ENCODE data around the gene MINPP1. TPM values are rescaled to one million over a fixed set of nuclear protein-coding genes. Genes with fewer than 3 reads are reported as not detected.

MINPP1 gene
- total RNA-seq, 1 experiment from 2014 or later, result 22.1 TPM

GRCh38 chr10:87547734-87548311 is 43.1 kb downstream of the MINPP1 start:
- no peak overlapping the region for H3K27ac ChIP-seq (ENCODE audit: low read depth, low read length)
- H3K27me3 ChIP-seq (ENCODE audit: insufficient read depth, low read length), result no peaks in the 10 kb centered on the region
- intact Hi-C loops (cut with micrococcal nuclease), result no loop called here
- ChIA-PET RAD21 (ENCODE audit: low non-redundant PET in 1 of 2, low total read pairs in 2 of 2, uncharacterized antibody in 2 of 2, unreplicated experiment in 2 of 2) (no interaction called here), CTCF (no interaction called here), POLR2A (no interaction called here)
- BruUV-seq (replicated peaks), result no TSS peak
- H3K9ac ChIP-seq (ENCODE audit: low read length), result no peak overlapping the region
- no peak for ATAC-seq
- H3K4me1 ChIP-seq (ENCODE audit: control insufficient read depth in 1 of 2, insufficient read depth in 2 of 2, low read length in 2 of 2), result peaks cover 0 to 7% of the 10 kb centered on the region in 2 experiments; a peak in 1 of 4 replicates
- H3K9me2 ChIP-seq (ENCODE audit: insufficient read depth), result no peaks in the 10 kb centered on the region
- H3K9me3 ChIP-seq (ENCODE audit: control insufficient read depth in 1 of 2, insufficient read depth in 1 of 2, low read depth in 1 of 2, low read length in 2 of 2), result no peaks in the 10 kb centered on the region
- no peak overlapping the region for H3K4me3 ChIP-seq (replicated peaks in 1 of 2; ENCODE audit: low read depth in 1 of 2, low read length in 2 of 2)
- H4K20me1 ChIP-seq (ENCODE audit: insufficient read depth), result no peaks in the 10 kb centered on the region
- TF ChIP-seq YY1 (IDR thresholded peaks at IDR 0.05; ENCODE audit: extremely low read depth, insufficient replicate concordance, low read depth, low read length), result no peak
- no peak for TF ChIP-seq RAD21 (IDR thresholded peaks at IDR 0.05; ENCODE audit: low read depth)
- TF ChIP-seq SRF (IDR thresholded peaks at IDR 0.05; ENCODE audit: low read depth), result no peak
- no peak for TF ChIP-seq FOSL1 (IDR thresholded peaks at IDR 0.05; ENCODE audit: low read depth)
- TF ChIP-seq ZFX (IDR thresholded peaks at IDR 0.05), result no peak
- no peak for TF ChIP-seq CTCF (IDR thresholded peaks at IDR 0.05 in 2 of 3, conservative IDR thresholded peaks at IDR 0.05 in 1 of 3; ENCODE audit: borderline replicate concordance in 1 of 3, insufficient read depth in 1 of 3, low read depth in 2 of 3, low read length in 2 of 3)
- no peak for TF ChIP-seq POLR2A (IDR thresholded peaks at IDR 0.05; ENCODE audit: borderline replicate concordance, extremely low read depth, insufficient read depth, insufficient read length)
- TF ChIP-seq SP1 (IDR thresholded peaks at IDR 0.05; ENCODE audit: low read depth), result no peak
- no peak for TF ChIP-seq ELF1 (IDR thresholded peaks at IDR 0.05; ENCODE audit: borderline replicate concordance, low read depth)
- TF ChIP-seq CEBPB (IDR thresholded peaks at IDR 0.05; ENCODE audit: low read depth), result no peak
- TF ChIP-seq TCF7L2 (IDR thresholded peaks at IDR 0.05; ENCODE audit: borderline replicate concordance, extremely low read depth, insufficient read depth, insufficient read length), result no peak
- TF ChIP-seq ATF3 (IDR thresholded peaks at IDR 0.05), result no peak
- TF ChIP-seq POLR2AphosphoS5 (IDR thresholded peaks at IDR 0.05; ENCODE audit: low read depth, low read length), result no peak
- no peak for TF ChIP-seq SIN3A (IDR thresholded peaks at IDR 0.05; ENCODE audit: low read depth)
- no peak for TF ChIP-seq MAX (IDR thresholded peaks at IDR 0.05)
- no peak for TF ChIP-seq EGR1 (IDR thresholded peaks at IDR 0.05; ENCODE audit: low read depth)
- no peak for TF ChIP-seq EZH2phosphoT487 (IDR thresholded peaks at IDR 0.05; ENCODE audit: borderline replicate concordance)
- TF ChIP-seq JUND (IDR thresholded peaks at IDR 0.05), result no peak
- TF ChIP-seq REST (IDR thresholded peaks at IDR 0.05; ENCODE audit: low read depth), result no peak
- TF ChIP-seq CBX3 (IDR thresholded peaks at IDR 0.05; ENCODE audit: low read depth), result no peak
- no peak for DNase-seq (ENCODE audit: low read depth, low spot score)
- H3K4me2 ChIP-seq (ENCODE audit: low read length), result no peak overlapping the region
- H3K36me3 ChIP-seq (ENCODE audit: control insufficient read depth in 1 of 2, insufficient read depth in 2 of 2, low read length in 2 of 2), result peaks cover 0 to 6% of the 10 kb centered on the region in 2 experiments; a peak in 2 of 4 replicates
- H3K79me2 ChIP-seq (ENCODE audit: insufficient read depth, low read length), result peaks cover 7% of the 10 kb centered on the region; the same call in 1 of the 2 replicates
- H2AFZ ChIP-seq (ENCODE audit: low read depth, low read length, poor library complexity, severe bottlenecking), result no peak overlapping the region
